IMR-90 (cell line): Measurements from ENCODE around the gene PTPN3. TPM values are rescaled to one million over a fixed set of nuclear protein-coding genes. Genes with fewer than 3 reads are reported as not detected.

Source experiments
- ATAC-seq: fragments of 200-7000 bp; cut with Tn5 transposase; 2 replicates; pipeline ENCODE4 v1.9.1; 2020; ENCODE audit warnings: low read depth, mild to moderate bottlenecking, moderate library complexity
- BruUV-seq: library from RNA; stranded (reverse); fragments of 400-500 nt; replicated peaks from 2 replicates; lab custom pipeline; 2021; lab: Mats Ljungman, UMichigan
- CTCF ChIA-PET: fragments of 300-600 bp; formaldehyde crosslinking; extraction: SDS; loops from one replicate; lab custom pipeline; 2021; ENCODE audit warnings: antibody characterized with exemption; lab: Yijun Ruan, JAX
- POLR2A ChIA-PET: fragments of 300-600 bp; sonication (Branson Sonifier 250); formaldehyde crosslinking; loops from one replicate; lab custom pipeline; 2022; ENCODE audit warnings: antibody characterized with exemption; ENCODE audit not compliant: unreplicated experiment; lab: Charles Lee
- DNase-seq: peaks from one replicate; pipeline ENCODE4 v3.0.0; 2013
- H2AFZ ChIP-seq: replicated peaks from 2 replicates; pipeline ENCODE3; 2013; ENCODE audit warnings: low read length, mild to moderate bottlenecking; ENCODE audit not compliant: poor library complexity
- H2AK5ac ChIP-seq: 2 replicates; pipeline ENCODE4 v1.6.1; 2013; ENCODE audit warnings: low read depth, low read length, inconsistent platforms
- H2AK9ac ChIP-seq: replicated peaks from 2 replicates; pipeline ENCODE3; 2013; ENCODE audit warnings: mild to moderate bottlenecking, low read depth, low read length, moderate library complexity; ENCODE audit not compliant: poor library complexity
- H2BK120ac ChIP-seq: 2 replicates; pipeline ENCODE4 v1.6.1; 2013; ENCODE audit warnings: low read depth, low read length, inconsistent platforms
- H2BK15ac ChIP-seq: 3 replicates; pipeline ENCODE4 v1.6.1; 2013; ENCODE audit warnings: low read depth, low read length, inconsistent platforms
- H2BK20ac ChIP-seq: 2 replicates; pipeline ENCODE4 v1.6.1; 2013; ENCODE audit warnings: low read depth, mild to moderate bottlenecking, inconsistent platforms, low read length, moderate library complexity
- H2BK5ac ChIP-seq: 2 replicates; pipeline ENCODE4 v1.6.1; 2013; ENCODE audit warnings: mild to moderate bottlenecking, low read depth, low read length, inconsistent platforms; ENCODE audit not compliant: poor library complexity, severe bottlenecking
- H3K14ac ChIP-seq: replicated peaks from 2 replicates; pipeline ENCODE4 v1.6.1; 2013; ENCODE audit warnings: low read depth, low read length, inconsistent platforms
- H3K18ac ChIP-seq: 2 replicates; pipeline ENCODE4 v1.6.1; 2013; ENCODE audit warnings: low read depth, low read length, control low read depth
- H3K23ac ChIP-seq: 2 replicates; pipeline ENCODE4 v1.6.1; 2013; ENCODE audit warnings: low read depth, low read length, inconsistent platforms
- H3K27ac ChIP-seq: 2 replicates; pipeline ENCODE4 v1.5.1; 2013; ENCODE audit warnings: mild to moderate bottlenecking, control low read depth, low read length; ENCODE audit not compliant: insufficient read depth
- H3K27me3 ChIP-seq: 2 replicates; pipeline ENCODE4 v1.6.1; 2013; ENCODE audit warnings: low read length; ENCODE audit not compliant: control insufficient read depth, insufficient read depth
- H3K36me3 ChIP-seq: 2 replicates; pipeline ENCODE4 v1.6.1; 2013; ENCODE audit warnings: low read length, mixed read lengths; ENCODE audit not compliant: control insufficient read depth, insufficient read depth
- H3K4ac ChIP-seq: 2 replicates; pipeline ENCODE4 v1.6.1; 2013; ENCODE audit warnings: low read depth, low read length, inconsistent platforms
- H3K4me1 ChIP-seq: 2 replicates; pipeline ENCODE4 v1.6.1; 2013; ENCODE audit warnings: low read length, mixed read lengths; ENCODE audit not compliant: control insufficient read depth, insufficient read depth
- H3K4me2 ChIP-seq: 2 replicates; pipeline ENCODE4 v1.6.1; 2013; ENCODE audit warnings: low read depth, mild to moderate bottlenecking, control low read depth, low read length, moderate library complexity
- H3K4me3 ChIP-seq: 2 replicates; pipeline ENCODE4 v1.5.1; 2013; ENCODE audit warnings: low read depth, mild to moderate bottlenecking, control low read depth, low read length, moderate library complexity; ENCODE audit not compliant: insufficient read depth
- H3K56ac ChIP-seq: 2 replicates; pipeline ENCODE4 v1.6.1; 2013; ENCODE audit warnings: low read length, inconsistent platforms; ENCODE audit not compliant: insufficient read depth; ENCODE audit errors: extremely low read depth
- H3K79me1 ChIP-seq, 2 experiments: 2 replicates each; pipeline ENCODE4 v1.6.1; 2013; ENCODE audit warnings: low read length in 2 of 2, inconsistent platforms in 1 of 2, low read depth in 1 of 2
- H3K9ac ChIP-seq: 2 replicates; pipeline ENCODE4 v1.6.1; 2013; ENCODE audit warnings: low read depth, low read length, control low read depth
- H3K9me1 ChIP-seq: 2 replicates; pipeline ENCODE4 v1.6.1; 2013; ENCODE audit warnings: low read length, inconsistent platforms; ENCODE audit not compliant: insufficient read depth
- H3K9me3 ChIP-seq: 2 replicates; pipeline ENCODE4 v1.6.1; 2013; ENCODE audit warnings: low read length; ENCODE audit not compliant: control insufficient read depth, insufficient read depth
- H4K20me1 ChIP-seq: 2 replicates; pipeline ENCODE4 v1.6.1; 2013; ENCODE audit warnings: low read length, inconsistent platforms; ENCODE audit not compliant: insufficient read depth
- H4K5ac ChIP-seq: 2 replicates; pipeline ENCODE4 v1.6.1; 2013; ENCODE audit warnings: mild to moderate bottlenecking, low read depth, low read length, control low read depth
- H4K8ac ChIP-seq, 2 experiments: 2 replicates each; pipeline ENCODE4 v1.6.1; 2013; ENCODE audit warnings: low read depth in 2 of 2, low read length in 2 of 2, control low read depth in 1 of 2, inconsistent platforms in 1 of 2
- H4K91ac ChIP-seq: 2 replicates; pipeline ENCODE4 v1.6.1; 2013; ENCODE audit warnings: low read depth, low read length, inconsistent platforms; ENCODE audit not compliant: insufficient read depth
- CHD1 ChIP-seq: IDR thresholded peaks from 2 replicates; pipeline ENCODE4 v1.6.1; 2012; ENCODE audit warnings: low read depth, low read length, improper control_type of control experiment
- ELK1 ChIP-seq: fragments of 150-350 bp; IDR thresholded peaks from 2 replicates; pipeline ENCODE4 v1.6.1; 2016; ENCODE audit warnings: low read depth, mild to moderate bottlenecking, low read length, moderate library complexity, borderline replicate concordance
- MAFK ChIP-seq: IDR thresholded peaks from 2 replicates; pipeline ENCODE4 v1.6.1; 2012; ENCODE audit warnings: low read depth, low read length, improper control_type of control experiment
- RAD21 ChIP-seq: IDR thresholded peaks from 2 replicates; pipeline ENCODE4 v1.6.1; 2012; ENCODE audit warnings: low read length, improper control_type of control experiment
- RFX5 ChIP-seq: IDR thresholded peaks from 2 replicates; pipeline ENCODE4 v1.8.0; 2012; ENCODE audit warnings: low read depth, mild to moderate bottlenecking, low read length, moderate library complexity
- WGBS, 2 experiments: methylation state at CpG; one replicate each; pipeline versions ENCODE4 v1.1.5 to v1.1.7; 2013; ENCODE audit warnings: missing lambda C conversion rate in 2 of 2; ENCODE audit not compliant: insufficient read length in 1 of 2; ENCODE audit errors: extremely low coverage in 2 of 2; 5-methylcytosine and 5-hydroxymethylcytosine counted together
- dilution Hi-C: fragments of 300-500 bp; cut with HindIII; formaldehyde crosslinking; loops from one replicate; pipeline ENCODE4 v1.14.3; 2018; ENCODE audit warnings: low sequenced_read_pairs; ENCODE audit not compliant: unreplicated experiment
- in situ Hi-C: fragments of 300-500 bp; cut with MboI; formaldehyde crosslinking; loops from 3 replicates; pipeline ENCODE4 v1.14.3; 2019; ENCODE audit warnings: low sequenced_read_pairs, inconsistent platforms, mixed read lengths
- intact Hi-C: fragments of 100-400 bp; cut with micrococcal nuclease; formaldehyde crosslinking; loops from 2 replicates; pipeline ENCODE4 v1.10.0; 2022
- polyA plus RNA-seq, 3 experiments: library from polyadenylated mRNA; depleted of rRNA; stranded (reverse); fragments of >200 nt; gene quantifications; 2 replicates each; pipeline ENCODE4 v1.2.3, GENCODE V29; 2012; ENCODE audit warnings: low replicate concordance in 1 of 3
- total RNA-seq: library from RNA; depleted of rRNA; stranded (reverse); fragments of >200 nt; gene quantifications from 2 replicates; pipeline ENCODE4 v1.2.3, GENCODE V29; 2012

Gene PTPN3
- total and polyA plus RNA-seq, 2 of the 4 experiments (the other 2 are of a cell fraction): 0.72 to 0.89 TPM

GRCh38 chr9:109512170-109512756 lies 14.2 kb upstream of the PTPN3 start:
- Histone ChIP-seq H3K27me3 (peaks cover 19% of the 10 kb centered on the region), H2AK5ac (no peak overlapping the region), H4K20me1 (no peaks in the 10 kb centered on the region), H3K4ac (no peak overlapping the region), H3K4me2 (no peak overlapping the region), H2AK9ac (no peak overlapping the region), H3K56ac (no peak overlapping the region), H3K23ac (no peak overlapping the region), H3K14ac (no peak overlapping the region), H2BK120ac (no peak overlapping the region), H2AFZ (no peak overlapping the region), H3K4me1 (peaks cover under 1% of the 10 kb centered on the region; the same call in 1 of the 2 replicates), H3K79me1 (no peaks in the 10 kb centered on the region), H3K36me3 (no peaks in the 10 kb centered on the region), H3K9me1 (0 out of 2 replicates have a peak, but pooled peaks cover 5% of the 10 kb centered on the region), H3K9me3 (no peaks in the 10 kb centered on the region), H4K5ac (no peak overlapping the region), H2BK5ac (no peak overlapping the region), H4K91ac (no peak overlapping the region), H3K9ac (no peak overlapping the region), H3K18ac (no peak overlapping the region), H3K27ac (no peak overlapping the region), H2BK15ac (no peak overlapping the region), H4K8ac (no peak overlapping the region), H3K4me3 (no peak overlapping the region), H2BK20ac (no peak overlapping the region)
- ATAC-seq (no peak), DNase-seq (no peak)
- ChIA-PET POLR2A (interaction anchor here (0.7 kb wide), 1 partner anchor 15 kb away, joined by 3 read pairs; no protein-coding TSS in a partner anchor), CTCF (no interaction called here)
- intact Hi-C loops: no loop called here
- no TSS peak for BruUV-seq
- dilution Hi-C loops: no loop called here
- in situ Hi-C loops: no loop called here
- no peak for TF ChIP-seq RAD21
- no peak for TF ChIP-seq CHD1
- TF ChIP-seq ELK1: no peak
- no peak for TF ChIP-seq RFX5
- no peak for TF ChIP-seq MAFK
- no CpG with 5 or more reads among the region's 4 CpGs for WGBS, 2 experiments
